22Rv1 (cell line): ENCODE results near the gene SLC10A2.

Experiments
- H3K27ac ChIP-seq: fragments of 450-650 bp; 2 replicates; pipeline ENCODE4 v1.5.1; 2017
- CTCF ChIP-seq: fragments of 450-650 bp; IDR thresholded peaks from 2 replicates; pipeline ENCODE4 v1.5.1; 2017; ENCODE audit warnings: mild to moderate bottlenecking
- ZFX ChIP-seq: fragments of 450-650 bp; IDR thresholded peaks from 2 replicates; pipeline ENCODE4 v1.6.1; 2017; ENCODE audit warnings: antibody characterized with exemption, borderline replicate concordance

SLC10A2 gene

GRCh38 chr13:103022336-103022735 is 43.9 kb downstream of the SLC10A2 start:
- TF ChIP-seq ZFX (no peak), CTCF (no peak)
- H3K27ac ChIP-seq = no peak overlapping the region

GRCh38 chr13:103018556-103018955 is 47.7 kb downstream of the SLC10A2 start:
- TF ChIP-seq CTCF = no peak
- no peak for TF ChIP-seq ZFX
- no peak overlapping the region for H3K27ac ChIP-seq

- H3K27ac ChIP-seq = no peak overlapping the region
- TF ChIP-seq ZFX = no peak
- TF ChIP-seq CTCF = no peak
These were observed 53.6 kb downstream of the SLC10A2 start for GRCh38 chr13:103012646-103013045.

- H3K27ac ChIP-seq = no peak overlapping the region
- TF ChIP-seq CTCF (no peak), ZFX (no peak)
These were observed 57.0 kb downstream of the SLC10A2 start for GRCh38 chr13:103009051-103009840.

- no peak overlapping the region for H3K27ac ChIP-seq
- TF ChIP-seq CTCF (no peak), ZFX (no peak)
These were observed 58.8 kb downstream of the SLC10A2 start for GRCh38 chr13:103007427-103007762.

- H3K27ac ChIP-seq = no peak overlapping the region
- TF ChIP-seq CTCF (no peak), ZFX (no peak)
These were observed 59.4 kb downstream of the SLC10A2 start for GRCh38 chr13:103006641-103007426.
